Activated CD4-positive, alpha-beta memory T cell treated with anti-CD3 and anti-CD28 coated beads, Interleukin-2, amount 10 ng/mL, durations not matched to agents 7 days and 5 days (primary cell): ENCODE measurements around the gene PYGB. TPM values are rescaled to one million over a fixed set of nuclear protein-coding genes. Genes with fewer than 3 reads are reported as not detected.

Experiments
- CTCF ChIA-PET: fragments of 350-600 bp; sonication (Branson Sonifier 250); formaldehyde crosslinking; loops from one replicate; lab custom pipeline; 2021; ENCODE audit warnings: antibody characterized with exemption, inconsistent platforms; lab: Charles Lee
- POLR2A ChIA-PET: fragments of 350-600 bp; sonication (Branson Sonifier 250); formaldehyde crosslinking; loops from one replicate; lab custom pipeline; 2021; ENCODE audit warnings: antibody characterized with exemption; lab: Charles Lee
- DNase-seq: peaks from one replicate; pipeline ENCODE4 v3.0.0-alpha.2; 2020
- H3K27ac Mint-ChIP-seq: one replicate; pipeline ENCODE4 v1.8.0; 2021; ENCODE audit warnings: mild to moderate bottlenecking, mixed read lengths
- H3K27me3 Mint-ChIP-seq: one replicate; pipeline ENCODE4 v1.8.0; 2021; ENCODE audit warnings: mixed read lengths
- H3K36me3 Mint-ChIP-seq: one replicate; pipeline ENCODE4 v1.8.0; 2021; ENCODE audit warnings: low read depth, mixed read lengths
- H3K4me1 Mint-ChIP-seq: one replicate; pipeline ENCODE4 v1.8.0; 2021; ENCODE audit warnings: mixed read lengths
- H3K4me3 Mint-ChIP-seq: one replicate; pipeline ENCODE4 v1.8.0; 2021; ENCODE audit warnings: mild to moderate bottlenecking, mixed read lengths
- H3K9me3 Mint-ChIP-seq: one replicate; pipeline ENCODE4 v1.8.0; 2021; ENCODE audit warnings: mixed read lengths
- total RNA-seq, 2 experiments: library from RNA; stranded (reverse); gene quantifications; one replicate each; pipeline ENCODE4 v1.2.3, GENCODE V29; 2021

The PYGB gene
- total RNA-seq, 2 experiments from 2014 or later = 28.4 to 29.8 TPM

- ChIA-PET POLR2A (no interaction called here), CTCF (interaction anchor here (0.6 kb wide), 1 partner anchor 11 kb away, joined by 3 read pairs; no protein-coding TSS in a partner anchor)
- Mint-ChIP-seq H3K27me3 (no peaks in the 10 kb centered on the region), H3K9me3 (no peaks in the 10 kb centered on the region), H3K36me3 (peaks cover 16% of the 10 kb centered on the region), H3K27ac (peak overlapping the region; percentile 40), H3K4me3 (no peak overlapping the region), H3K4me1 (no peaks in the 10 kb centered on the region)
- DNase-seq = no peak
Measured at GRCh38 chr20:25282034-25282781, 34.3 kb downstream of the PYGB start.

DNA sequence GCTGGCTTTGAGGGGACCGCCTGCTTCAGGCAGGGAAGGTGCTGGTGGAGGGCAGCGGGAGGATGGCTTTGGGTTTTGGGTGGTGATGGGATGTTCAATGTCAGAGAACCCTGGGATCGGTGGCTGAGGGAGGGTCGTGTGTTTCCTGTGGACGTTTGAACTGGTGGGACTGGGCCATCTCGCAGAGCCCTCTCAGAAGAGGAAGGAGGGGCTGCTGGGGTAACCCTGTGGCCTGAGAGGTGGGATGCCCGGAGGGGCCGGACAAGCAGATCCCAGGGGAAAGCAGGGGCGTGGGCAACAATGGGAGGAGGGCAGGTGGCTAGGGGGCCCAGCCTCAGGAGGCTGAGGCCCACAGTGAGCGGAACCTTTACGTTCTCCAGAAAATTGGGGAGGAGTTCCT lies 34.9 kb downstream of the PYGB start:
- Mint-ChIP-seq H3K4me3 (no peak overlapping the region), H3K4me1 (no peaks in the 10 kb centered on the region), H3K27me3 (no peaks in the 10 kb centered on the region), H3K9me3 (no peaks in the 10 kb centered on the region), H3K27ac (peak overlapping the region; percentile 40), H3K36me3 (peaks cover 19% of the 10 kb centered on the region)
- POLR2A ChIA-PET = no interaction called here
- no peak for DNase-seq
- CTCF ChIA-PET = interaction anchor here (0.6 to 1.1 kb wide), 2 partner anchors 11 to 114 kb away, joined by 3 read pairs; no protein-coding TSS in a partner anchor

DNA sequence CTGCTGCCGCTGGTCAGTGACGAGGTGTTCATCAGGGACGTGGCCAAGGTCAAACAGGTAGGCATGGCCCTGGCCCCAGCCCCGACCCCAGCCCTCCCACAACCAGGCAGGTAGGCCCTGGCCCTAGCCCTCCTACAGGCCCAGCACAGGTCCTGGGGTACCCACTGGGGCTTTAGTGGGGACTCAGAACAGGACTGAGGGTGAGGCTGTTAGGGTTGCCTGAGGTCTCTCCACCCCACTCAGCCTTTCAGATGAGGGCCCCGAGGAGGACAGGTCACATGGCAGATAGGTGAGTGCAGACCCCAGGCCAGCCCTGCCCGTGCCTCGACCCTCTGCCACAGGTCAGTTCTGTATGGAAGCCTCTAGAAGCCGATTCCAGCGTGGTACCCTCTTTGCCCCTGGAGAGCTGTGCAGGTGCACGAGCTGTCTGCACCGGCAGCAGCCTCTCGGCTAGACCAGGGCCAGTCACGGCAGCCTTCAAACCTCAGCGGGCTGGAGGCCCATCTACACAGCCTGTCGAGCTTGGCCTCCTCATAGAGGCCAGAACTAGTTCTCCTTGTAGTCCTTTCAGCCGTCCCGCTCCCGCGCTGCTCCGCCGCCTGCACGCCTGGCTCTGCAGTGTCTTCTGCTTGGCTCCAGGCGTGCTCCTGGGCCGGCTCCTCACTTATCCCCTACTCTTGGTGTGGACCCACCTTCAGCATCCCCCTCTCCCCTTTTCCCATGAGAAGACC lies 35.5 kb downstream of the PYGB start:
- no peaks in the 10 kb centered on the region for H3K9me3 Mint-ChIP-seq
- no peaks in the 10 kb centered on the region for H3K27me3 Mint-ChIP-seq
- POLR2A ChIA-PET = no interaction called here
- no peak for DNase-seq
- H3K4me3 Mint-ChIP-seq = no peak overlapping the region
- no peaks in the 10 kb centered on the region for H3K4me1 Mint-ChIP-seq
- CTCF ChIA-PET = interaction anchor here (1.1 kb wide), 1 partner anchor 113 kb away, joined by 3 read pairs; no protein-coding TSS in a partner anchor
- peaks cover 19% of the 10 kb centered on the region for H3K36me3 Mint-ChIP-seq
- H3K27ac Mint-ChIP-seq = no peak overlapping the region

- Mint-ChIP-seq H3K27ac (no peak overlapping the region), H3K9me3 (no peaks in the 10 kb centered on the region), H3K4me3 (no peak overlapping the region), H3K4me1 (no peaks in the 10 kb centered on the region), H3K27me3 (no peaks in the 10 kb centered on the region), H3K36me3 (peaks cover 19% of the 10 kb centered on the region)
- POLR2A ChIA-PET = no interaction called here
- DNase-seq = no peak
- CTCF ChIA-PET = interaction anchor here (1.1 kb wide), 1 partner anchor 113 kb away, joined by 3 read pairs; no protein-coding TSS in a partner anchor
Measured at GRCh38 chr20:25284131-25284601, 36.3 kb downstream of the PYGB start.

- no peaks in the 10 kb centered on the region for H3K27me3 Mint-ChIP-seq
- POLR2A ChIA-PET = no interaction called here
- H3K4me1 Mint-ChIP-seq = no peaks in the 10 kb centered on the region
- CTCF ChIA-PET = no interaction called here
- H3K9me3 Mint-ChIP-seq = no peaks in the 10 kb centered on the region
- H3K27ac Mint-ChIP-seq = no peak overlapping the region
- DNase-seq = no peak
- H3K4me3 Mint-ChIP-seq = no peak overlapping the region
- peaks cover 19% of the 10 kb centered on the region for H3K36me3 Mint-ChIP-seq
Measured at GRCh38 chr20:25285091-25285647, 37.3 kb downstream of the PYGB start.

- H3K36me3 Mint-ChIP-seq = peaks cover 19% of the 10 kb centered on the region
- H3K4me1 Mint-ChIP-seq = no peaks in the 10 kb centered on the region
- H3K4me3 Mint-ChIP-seq = no peak overlapping the region
- no peak for DNase-seq
- ChIA-PET POLR2A (interaction anchor here (1.1 kb wide), 1 partner anchor 38 kb away, joined by 3 read pairs; no protein-coding TSS in a partner anchor), CTCF (no interaction called here)
- no peaks in the 10 kb centered on the region for H3K9me3 Mint-ChIP-seq
- H3K27me3 Mint-ChIP-seq = no peaks in the 10 kb centered on the region
- no peak overlapping the region for H3K27ac Mint-ChIP-seq
Measured at GRCh38 chr20:25285856-25286798, 38.2 kb downstream of the PYGB start.

DNA sequence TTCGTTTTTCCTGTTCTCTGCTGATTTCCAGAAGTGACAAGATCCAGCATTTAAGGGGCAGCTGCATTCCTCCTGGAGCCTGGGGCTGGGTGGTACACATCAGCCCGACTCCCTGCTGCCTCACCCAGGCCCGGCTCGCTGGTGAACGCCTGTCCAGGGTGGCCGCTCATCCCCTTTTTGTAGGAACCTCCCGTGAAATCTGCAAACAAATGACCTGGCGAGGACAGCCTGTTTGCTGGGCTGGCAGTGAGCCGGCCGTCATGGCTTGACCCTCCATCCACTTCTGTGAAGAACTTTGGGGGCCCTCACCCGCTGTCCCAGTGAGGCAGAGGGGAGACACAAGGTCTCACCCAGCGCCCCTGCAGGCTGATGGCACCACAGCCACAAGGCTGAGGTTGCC lies 39.0 kb downstream of the PYGB start:
- POLR2A ChIA-PET = interaction anchor here (1.1 to 1.3 kb wide), 2 partner anchors 9 to 38 kb away, joined by 3 read pairs; no protein-coding TSS in a partner anchor

GRCh38 chr20:25287631-25288290 lies 39.9 kb downstream of the PYGB start:
- Mint-ChIP-seq H3K4me3 (no peak overlapping the region), H3K9me3 (no peaks in the 10 kb centered on the region), H3K27me3 (no peaks in the 10 kb centered on the region), H3K27ac (no peak overlapping the region), H3K36me3 (peaks cover 19% of the 10 kb centered on the region), H3K4me1 (no peaks in the 10 kb centered on the region)
- POLR2A ChIA-PET = interaction anchor here (1.1 to 1.3 kb wide), 2 partner anchors 10 to 39 kb away, joined by 3 read pairs; no protein-coding TSS in a partner anchor
- no peak for DNase-seq
- CTCF ChIA-PET = no interaction called here

More for the DNA sequence above, 39.0 kb downstream of the PYGB start:
- Mint-ChIP-seq H3K27ac (peak overlapping the region; percentile 14), H3K4me3 (no peak overlapping the region), H3K9me3 (no peaks in the 10 kb centered on the region), H3K36me3 (peaks cover 19% of the 10 kb centered on the region), H3K4me1 (no peaks in the 10 kb centered on the region), H3K27me3 (no peaks in the 10 kb centered on the region)
- CTCF ChIA-PET = no interaction called here
- DNase-seq = no peak

GRCh38 chr20:25288291-25289181 lies 40.7 kb downstream of the PYGB start:
- ChIA-PET POLR2A (interaction anchor here (1.1 to 1.3 kb wide), 2 partner anchors 8 to 11 kb away, joined by 3 read pairs; no protein-coding TSS in a partner anchor), CTCF (no interaction called here)
- peaks cover 19% of the 10 kb centered on the region for H3K36me3 Mint-ChIP-seq
- no peak overlapping the region for H3K27ac Mint-ChIP-seq
- H3K9me3 Mint-ChIP-seq = no peaks in the 10 kb centered on the region
- no peaks in the 10 kb centered on the region for H3K27me3 Mint-ChIP-seq
- no peak for DNase-seq
- H3K4me1 Mint-ChIP-seq = no peaks in the 10 kb centered on the region
- H3K4me3 Mint-ChIP-seq = no peak overlapping the region

DNA sequence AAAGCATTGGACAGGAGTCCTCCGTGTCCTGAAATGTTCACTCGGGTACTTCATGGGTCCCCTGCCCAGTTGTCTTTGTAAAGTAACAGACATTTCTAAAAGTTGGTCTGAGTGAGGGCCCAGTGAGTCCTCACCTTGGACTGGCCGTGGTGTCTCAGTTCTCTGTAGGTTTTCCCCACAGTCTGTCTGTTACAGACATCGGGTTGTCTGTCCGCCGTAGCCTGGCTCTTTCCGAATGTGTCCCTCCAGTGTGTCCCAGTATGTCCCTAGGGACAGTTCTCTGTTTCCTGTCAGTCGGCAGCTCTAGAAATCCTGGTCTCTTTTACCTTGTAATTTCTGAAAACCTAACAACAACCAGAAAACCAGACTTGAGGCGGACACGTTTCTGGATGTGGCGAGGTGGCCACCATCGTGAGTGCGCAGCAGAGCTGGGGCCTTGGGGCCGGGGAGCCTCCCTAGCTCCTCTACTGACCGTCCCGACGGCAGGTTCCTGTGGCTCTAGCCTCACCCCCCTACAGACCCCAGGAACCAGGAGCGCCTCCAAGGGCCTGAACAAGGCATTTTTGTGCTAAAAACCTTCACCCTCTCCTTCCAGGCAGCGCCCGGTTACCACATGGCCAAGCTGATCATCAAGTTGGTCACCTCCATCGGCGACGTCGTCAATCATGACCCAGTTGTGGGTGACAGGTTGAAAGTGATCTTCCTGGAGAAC lies 42.2 kb downstream of the PYGB start:
- H3K4me1 Mint-ChIP-seq = no peaks in the 10 kb centered on the region
- ChIA-PET CTCF (no interaction called here), POLR2A (interaction anchor here (1.1 kb wide), 1 partner anchor 10 kb away, joined by 3 read pairs; no protein-coding TSS in a partner anchor)
- no peak overlapping the region for H3K4me3 Mint-ChIP-seq
- peaks cover 15% of the 10 kb centered on the region for H3K36me3 Mint-ChIP-seq
- no peaks in the 10 kb centered on the region for H3K9me3 Mint-ChIP-seq
- no peaks in the 10 kb centered on the region for H3K27me3 Mint-ChIP-seq
- H3K27ac Mint-ChIP-seq = no peak overlapping the region
- DNase-seq = no peak
